ENCODE data around the gene KIAA0825.

KIAA0825 gene

DNA sequence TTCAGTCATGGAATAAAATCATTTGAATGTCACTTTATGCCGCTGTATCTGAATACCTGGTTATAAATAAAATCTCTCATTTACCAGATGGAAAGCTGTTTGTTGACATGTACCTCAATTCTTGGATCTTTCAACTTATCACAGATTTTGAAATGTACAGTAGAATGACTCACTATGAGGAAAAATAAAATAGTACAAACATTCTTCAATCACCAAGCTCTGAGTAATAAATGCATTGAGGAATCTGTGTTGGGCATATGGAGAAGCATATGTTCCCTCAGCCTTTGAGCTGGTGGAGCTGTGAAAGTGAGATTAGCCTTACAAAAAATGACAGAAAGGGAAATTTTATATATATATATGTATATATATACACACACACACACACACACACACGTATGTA lies 175.4 kb downstream of the KIAA0825 start:
- POLR2A ChIA-PET = no interaction called here
- TF ChIP-seq SUZ12 (IDR thresholded peaks at IDR 0.05) = no peak
- no peak for TF ChIP-seq FOXA1 (IDR thresholded peaks at IDR 0.05)
- no peak for TF ChIP-seq SP1 (IDR thresholded peaks at IDR 0.05)
- CTCF ChIA-PET = no interaction called here
- no peak for DNase-seq (ENCODE audit: extremely low spot score)

DNA sequence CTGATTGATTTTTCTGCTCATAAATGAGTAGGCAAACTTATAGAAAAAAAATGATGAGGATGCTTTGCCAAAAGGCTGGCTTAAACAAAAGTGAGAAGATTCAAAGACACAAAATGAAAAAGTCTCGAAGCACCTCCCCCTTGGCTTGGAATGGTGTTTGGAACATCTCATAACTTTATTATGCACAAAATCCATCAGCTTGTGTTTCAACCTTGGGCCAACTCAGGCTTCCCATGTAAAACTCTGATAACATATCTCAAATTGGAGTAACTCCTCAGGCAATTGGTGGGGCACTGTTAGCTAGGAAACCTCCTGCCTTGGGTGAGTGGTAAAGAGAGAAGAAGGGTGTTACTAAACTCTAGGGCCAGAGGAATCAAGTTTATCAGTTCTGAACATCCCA lies 176.3 kb downstream of the KIAA0825 start:
- no peak for TF ChIP-seq LEF1 (IDR thresholded peaks at IDR 0.05; ENCODE audit: borderline replicate concordance)
- TF ChIP-seq SP1 (IDR thresholded peaks at IDR 0.05) = no peak
- TF ChIP-seq ZNF384 (IDR thresholded peaks at IDR 0.05) = no peak
- no peak for TF ChIP-seq TARDBP (IDR thresholded peaks at IDR 0.05)
- POLR2A ChIA-PET = no interaction called here
- no peak for DNase-seq (ENCODE audit: extremely low spot score)
- CTCF ChIA-PET = interaction anchor here (0.6 kb wide), 1 partner anchor 30 kb away, joined by 3 read pairs; no protein-coding TSS in a partner anchor

DNA sequence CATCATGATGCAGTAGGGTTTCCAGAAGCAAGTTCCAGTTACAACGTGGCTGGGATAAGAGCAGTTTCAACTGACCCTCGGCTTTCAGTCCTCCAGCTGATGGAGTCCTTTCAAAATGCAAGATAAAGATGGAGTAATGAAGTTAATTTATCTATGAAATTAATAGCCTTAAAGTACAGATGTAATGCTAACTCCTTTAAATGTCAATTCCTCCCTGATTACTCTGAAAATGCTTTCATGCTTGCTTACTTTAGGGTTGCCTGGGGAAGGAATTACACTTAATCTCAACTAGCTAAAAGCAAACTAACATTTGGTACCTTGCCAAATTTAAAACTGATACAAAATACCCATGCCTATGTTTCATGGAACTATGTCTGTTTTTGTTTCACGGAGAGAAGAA lies 178.4 kb downstream of the KIAA0825 start:
- DNase-seq (ENCODE audit: extremely low spot score) = no peak
- POLR2A ChIA-PET = no interaction called here
- CTCF ChIA-PET = no interaction called here
- TF ChIP-seq LEF1 (IDR thresholded peaks at IDR 0.05; ENCODE audit: borderline replicate concordance) (no peak), FOXA1 (IDR thresholded peaks at IDR 0.05) (no peak), FOXM1 (IDR thresholded peaks at IDR 0.05; ENCODE audit: borderline replicate concordance) (no peak), ZNF384 (IDR thresholded peaks at IDR 0.05) (no peak), L3MBTL2 (conservative IDR thresholded peaks at IDR 0.05) (no peak), ELF4 (IDR thresholded peaks at IDR 0.05) (no peak), TARDBP (IDR thresholded peaks at IDR 0.05) (no peak), NFRKB (IDR thresholded peaks at IDR 0.05) (no peak), BHLHE40 (IDR thresholded peaks at IDR 0.05; ENCODE audit: borderline replicate concordance) (no peak), SUZ12 (IDR thresholded peaks at IDR 0.05) (no peak), CTBP1 (IDR thresholded peaks at IDR 0.05; ENCODE audit: borderline replicate concordance) (no peak), ARNT (IDR thresholded peaks at IDR 0.05) (no peak), FOXK2 (IDR thresholded peaks at IDR 0.05) (no peak), HDGF (IDR thresholded peaks at IDR 0.05; ENCODE audit: borderline replicate concordance) (no peak), SP1 (IDR thresholded peaks at IDR 0.05) (no peak)
- TF ChIP-seq, protein P1, sequence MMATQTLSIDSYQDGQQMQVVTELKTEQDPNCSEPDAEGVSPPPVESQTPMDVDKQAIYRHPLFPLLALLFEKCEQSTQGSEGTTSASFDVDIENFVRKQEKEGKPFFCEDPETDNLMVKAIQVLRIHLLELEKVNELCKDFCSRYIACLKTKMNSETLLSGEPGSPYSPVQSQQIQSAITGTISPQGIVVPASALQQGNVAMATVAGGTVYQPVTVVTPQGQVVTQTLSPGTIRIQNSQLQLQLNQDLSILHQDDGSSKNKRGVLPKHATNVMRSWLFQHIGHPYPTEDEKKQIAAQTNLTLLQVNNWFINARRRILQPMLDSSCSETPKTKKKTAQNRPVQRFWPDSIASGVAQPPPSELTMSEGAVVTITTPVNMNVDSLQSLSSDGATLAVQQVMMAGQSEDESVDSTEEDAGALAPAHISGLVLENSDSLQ (IDR thresholded peaks at IDR 0.05) = no peak

DNA sequence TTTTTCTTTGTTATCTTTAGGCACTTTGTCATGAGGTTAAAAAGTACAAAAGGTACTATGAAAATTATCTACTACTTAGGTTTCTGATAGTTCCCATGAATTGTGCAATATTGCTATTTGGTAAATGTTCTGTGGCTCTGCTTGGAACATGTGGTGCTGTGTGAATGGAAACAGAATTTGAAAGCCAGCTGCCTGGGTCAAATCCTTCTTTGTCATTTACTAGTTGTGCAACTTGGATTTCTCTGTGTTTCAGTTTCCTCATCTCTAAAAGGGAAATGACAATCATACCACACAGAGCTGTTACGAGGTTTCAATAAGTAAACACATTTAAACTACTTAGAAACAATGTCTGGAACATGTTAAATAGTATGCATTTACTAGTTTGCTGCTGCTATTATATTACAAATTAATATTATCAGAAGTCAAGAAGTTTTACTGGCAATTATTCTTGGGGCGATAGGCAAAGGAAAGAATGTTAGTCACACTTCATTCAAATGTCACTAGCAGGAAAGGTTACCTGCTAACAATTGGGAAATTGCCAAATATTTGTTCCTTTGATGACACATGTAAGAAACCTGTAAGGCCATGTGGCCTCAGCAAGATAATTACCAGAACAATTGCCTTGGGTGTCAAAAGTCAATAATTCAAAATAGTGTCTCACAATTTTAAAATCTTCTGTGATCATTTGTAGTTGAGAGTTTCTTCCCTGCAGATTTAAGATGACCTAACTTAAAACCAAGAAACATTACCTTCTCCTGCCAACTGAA lies 184.8 kb downstream of the KIAA0825 start:
- TF ChIP-seq LEF1 (IDR thresholded peaks at IDR 0.05; ENCODE audit: borderline replicate concordance) (no peak), NFRKB (IDR thresholded peaks at IDR 0.05) (no peak), ARNT (IDR thresholded peaks at IDR 0.05) (no peak), FOXA1 (IDR thresholded peaks at IDR 0.05) (no peak), FOXM1 (IDR thresholded peaks at IDR 0.05; ENCODE audit: borderline replicate concordance) (no peak), L3MBTL2 (conservative IDR thresholded peaks at IDR 0.05) (no peak), TARDBP (IDR thresholded peaks at IDR 0.05) (no peak), SP1 (IDR thresholded peaks at IDR 0.05) (no peak), HDGF (IDR thresholded peaks at IDR 0.05; ENCODE audit: borderline replicate concordance) (no peak), CTBP1 (IDR thresholded peaks at IDR 0.05; ENCODE audit: borderline replicate concordance) (no peak), ZNF384 (IDR thresholded peaks at IDR 0.05) (no peak)
- no peak for DNase-seq (ENCODE audit: extremely low spot score)
- ChIA-PET POLR2A (no interaction called here), CTCF (no interaction called here)

DNA sequence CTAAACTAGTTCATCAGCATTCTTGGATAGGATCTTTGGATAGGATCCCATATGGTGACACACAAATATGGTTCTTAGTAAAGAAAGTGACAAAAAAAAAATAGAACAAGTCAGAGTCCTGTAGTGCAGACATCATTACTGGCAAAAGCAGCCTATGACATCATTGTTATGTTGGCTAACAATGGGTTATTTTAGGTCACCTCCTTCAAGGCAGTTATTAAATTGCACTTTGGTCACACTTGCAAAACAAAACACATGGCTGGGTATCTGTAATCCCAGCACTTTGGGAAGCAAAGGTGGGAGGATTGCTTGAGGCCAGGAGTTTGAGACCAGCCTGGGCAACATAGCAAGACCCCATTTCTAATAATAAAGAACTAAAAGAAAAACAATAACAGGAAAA lies 185.9 kb downstream of the KIAA0825 start:
- no peak for DNase-seq (ENCODE audit: extremely low spot score)
- CTCF ChIA-PET = no interaction called here
- TF ChIP-seq SP1 (IDR thresholded peaks at IDR 0.05) (no peak), L3MBTL2 (conservative IDR thresholded peaks at IDR 0.05) (no peak), NFRKB (IDR thresholded peaks at IDR 0.05) (no peak), ARNT (IDR thresholded peaks at IDR 0.05) (no peak), ZNF384 (IDR thresholded peaks at IDR 0.05) (no peak), LEF1 (IDR thresholded peaks at IDR 0.05; ENCODE audit: borderline replicate concordance) (no peak), FOXK2 (IDR thresholded peaks at IDR 0.05) (no peak)
- POLR2A ChIA-PET = no interaction called here

DNA sequence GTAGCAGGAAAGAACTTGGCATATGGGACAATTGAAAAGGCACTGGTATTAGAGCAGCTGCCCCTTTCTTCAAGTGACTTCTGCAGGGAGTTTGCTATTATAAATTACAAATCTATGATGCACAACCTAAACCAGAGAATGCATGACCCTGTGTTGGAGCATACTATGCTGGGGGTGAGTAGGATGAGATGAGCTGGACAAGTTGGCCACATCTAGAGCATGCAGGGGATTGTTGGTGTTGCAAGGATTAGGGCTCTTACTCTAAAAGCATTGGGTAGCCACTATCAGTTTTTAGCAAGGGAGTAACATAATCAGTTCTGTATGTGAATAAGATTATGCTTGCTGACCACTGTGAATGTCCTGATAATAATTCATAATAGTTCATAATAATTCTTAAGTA lies 186.7 kb downstream of the KIAA0825 start:
- no peak for TF ChIP-seq CTBP1 (IDR thresholded peaks at IDR 0.05; ENCODE audit: borderline replicate concordance)
- no peak for TF ChIP-seq ARNT (IDR thresholded peaks at IDR 0.05)
- TF ChIP-seq FOXA1 (IDR thresholded peaks at IDR 0.05) = no peak
- TF ChIP-seq FOXK2 (IDR thresholded peaks at IDR 0.05) = no peak
- no peak for TF ChIP-seq ZNF384 (IDR thresholded peaks at IDR 0.05)
- no peak for TF ChIP-seq HDGF (IDR thresholded peaks at IDR 0.05; ENCODE audit: borderline replicate concordance)
- no peak for TF ChIP-seq NFRKB (IDR thresholded peaks at IDR 0.05)
- no peak for TF ChIP-seq TARDBP (IDR thresholded peaks at IDR 0.05)
- no peak for TF ChIP-seq L3MBTL2 (conservative IDR thresholded peaks at IDR 0.05)
- TF ChIP-seq FOXM1 (IDR thresholded peaks at IDR 0.05; ENCODE audit: borderline replicate concordance) = no peak
- TF ChIP-seq ELF4 (IDR thresholded peaks at IDR 0.05) = no peak
- TF ChIP-seq, protein P1 (IDR thresholded peaks at IDR 0.05) = no peak
- TF ChIP-seq SP1 (IDR thresholded peaks at IDR 0.05) = no peak
- TF ChIP-seq LEF1 (IDR thresholded peaks at IDR 0.05; ENCODE audit: borderline replicate concordance) = no peak
- TF ChIP-seq SUZ12 (IDR thresholded peaks at IDR 0.05) = no peak
- TF ChIP-seq BHLHE40 (IDR thresholded peaks at IDR 0.05; ENCODE audit: borderline replicate concordance) = no peak
- CTCF ChIA-PET = no interaction called here

DNA sequence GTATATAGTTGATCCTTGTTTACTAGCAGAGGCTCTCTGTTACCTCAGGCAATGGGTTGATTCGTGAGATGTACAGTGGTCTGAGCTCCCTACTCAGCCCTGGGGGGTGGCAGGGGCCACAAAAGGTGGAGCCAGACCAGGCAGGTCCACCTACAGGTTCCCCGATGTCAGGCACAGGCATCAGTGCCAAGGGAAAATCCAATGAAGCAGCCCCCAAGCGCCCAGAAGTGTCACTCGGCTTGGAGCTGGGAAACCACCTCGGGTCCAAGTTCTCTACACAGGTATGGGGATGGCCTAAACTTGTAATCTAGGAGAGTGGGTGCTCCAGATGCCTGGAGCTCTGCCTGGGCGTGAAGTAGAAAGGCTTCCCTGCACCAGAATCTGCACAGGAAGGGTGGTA lies 188.8 kb downstream of the KIAA0825 start:
- ChIA-PET CTCF (no interaction called here), POLR2A (no interaction called here)
- TF ChIP-seq TARDBP (IDR thresholded peaks at IDR 0.05) (no peak), SP1 (IDR thresholded peaks at IDR 0.05) (no peak), FOXA1 (IDR thresholded peaks at IDR 0.05) (no peak), LEF1 (IDR thresholded peaks at IDR 0.05; ENCODE audit: borderline replicate concordance) (no peak), L3MBTL2 (conservative IDR thresholded peaks at IDR 0.05) (no peak), FOXK2 (IDR thresholded peaks at IDR 0.05) (no peak)
- no peak for DNase-seq (ENCODE audit: extremely low spot score)

More for the DNA sequence above, 186.7 kb downstream of the KIAA0825 start:
- POLR2A ChIA-PET = no interaction called here
- DNase-seq (ENCODE audit: extremely low spot score) = no peak
